Thyroid gland (tissue), 4 donors: ENCODE data around the gene PCDH8. TPM values are rescaled to one million over a fixed set of nuclear protein-coding genes. Genes with fewer than 3 reads are reported as not detected.
A peak's percentile ranks its signal among the peaks of the same experiment; 100 is the strongest.
"Not testable (repeated sequence)": the region's sequence is repeated elsewhere in the genome, so short reads cannot be mapped to it uniquely, and the experiment has no call there.

ENCODE experiments used
- DNase-seq, 2 donors: peaks; one replicate each; pipeline ENCODE4 v3.0.0-alpha.2; 2019
- H3K27ac ChIP-seq, 3 donors: fragments of 200-600 bp; sonication (generic); 1 replicate in 2 of 3; 2 replicates in 1 of 3; pipeline ENCODE4 v1.5.1; 2016 to 2019; ENCODE audit warnings: mild to moderate bottlenecking in 1 of 3, moderate library complexity in 1 of 3
- H3K27me3 ChIP-seq: fragments of 200-600 bp; sonication (generic); one replicate; pipeline ENCODE4 v1.5.1; 2019
- H3K36me3 ChIP-seq, 2 donors: fragments of 200-600 bp; sonication (generic); one replicate each; pipeline ENCODE4 v1.5.1; 2016 to 2019
- H3K4me1 ChIP-seq, 2 donors: fragments of 200-600 bp; sonication (generic); one replicate each; pipeline ENCODE4 v1.5.1; 2017 to 2019
- H3K4me3 ChIP-seq, 3 donors: fragments of 200-600 bp; sonication (generic); replicated peaks in 1 of 3; 1 replicate in 2 of 3; 2 replicates in 1 of 3; pipeline ENCODE4 v1.5.1; 2016; ENCODE audit warnings: mild to moderate bottlenecking in 1 of 3
- H3K9me3 ChIP-seq: fragments of 200-600 bp; sonication (generic); one replicate; pipeline ENCODE4 v1.5.1; 2017
- CTCF ChIP-seq, 6 experiments: fragments of 200-600 bp in 3 of 6; fragments of 450-650 bp in 3 of 6; sonication (generic) in 3 of 6; IDR thresholded peaks; one replicate each; pipeline ENCODE4 v1.5.1; 2016 to 2019; ENCODE audit warnings: antibody characterized with exemption in 6 of 6, mild to moderate bottlenecking in 2 of 6, inconsistent platforms in 1 of 6, moderate library complexity in 1 of 6
- POLR2A ChIP-seq, 2 donors: fragments of 450-650 bp; IDR thresholded peaks; one replicate each; pipeline ENCODE4 v1.6.1; 2017; ENCODE audit warnings: antibody characterized with exemption in 2 of 2, mild to moderate bottlenecking in 2 of 2, moderate library complexity in 1 of 2
- WGBS, 2 donors: methylation state at CpG; one replicate each; pipeline ENCODE4 v1.1.5; 2017; 5-methylcytosine and 5-hydroxymethylcytosine counted together
- intact Hi-C: fragments of 100-400 bp; cut with DNase I; formaldehyde crosslinking; loops from one replicate; pipeline ENCODE4 v1.15.1; 2023
- total RNA-seq, 4 donors: library from RNA; depleted of rRNA; stranded (reverse); fragments of >200 nt; gene quantifications; one replicate each; pipeline ENCODE4 v1.2.3, GENCODE V29; 2016

PCDH8 gene
- total RNA-seq, 4 donors from 2014 or later = 2.1 TPM; not detected in 2

- Histone ChIP-seq H3K36me3 (no peaks in the 10 kb centered on the region), H3K27ac (no peak overlapping the region), H3K4me3 (no peak overlapping the region), H3K4me1 (no peaks in the 10 kb centered on the region), H3K27me3 (no peaks in the 10 kb centered on the region), H3K9me3 (no peaks in the 10 kb centered on the region)
- intact Hi-C loops = no loop called here
- DNase-seq = no peak
- WGBS, 2 donors = 64 to 84% methylated on average over 2 of the region's 2 CpGs
- no peak for TF ChIP-seq CTCF (IDR thresholded peaks at IDR 0.05)
- TF ChIP-seq POLR2A (IDR thresholded peaks at IDR 0.05) = no peak
Measured at GRCh38 chr13:52835071-52835839, 13.2 kb downstream of the PCDH8 start.

- no peak for TF ChIP-seq CTCF (IDR thresholded peaks at IDR 0.05)
- no peak for TF ChIP-seq POLR2A (IDR thresholded peaks at IDR 0.05)
- Histone ChIP-seq H3K27ac (no peak overlapping the region), H3K9me3 (no peaks in the 10 kb centered on the region), H3K36me3 (no peaks in the 10 kb centered on the region), H3K27me3 (no peaks in the 10 kb centered on the region), H3K4me3 (no peak overlapping the region), H3K4me1 (no peaks in the 10 kb centered on the region)
- intact Hi-C loops = no loop called here
- DNase-seq = no peak
- WGBS, 2 donors = 63 to 70% methylated on average over 7 of the region's 7 CpGs
Measured at GRCh38 chr13:52833296-52833875, 15.1 kb downstream of the PCDH8 start.

- H3K4me1 ChIP-seq = peaks cover 0 to 8% of the 10 kb centered on the region in 2 donors
- TF ChIP-seq POLR2A (IDR thresholded peaks at IDR 0.05) (no peak), CTCF (IDR thresholded peaks at IDR 0.05) (no peak)
- DNase-seq = no peak
- no peak overlapping the region for H3K27ac ChIP-seq
- H3K27me3 ChIP-seq = no peaks in the 10 kb centered on the region
- no peaks in the 10 kb centered on the region for H3K9me3 ChIP-seq
- no peaks in the 10 kb centered on the region for H3K36me3 ChIP-seq
- 62 to 77% methylated on average over 5 of the region's 5 CpGs for WGBS, 2 donors
- intact Hi-C loops = no loop called here
- H3K4me3 ChIP-seq = no peak overlapping the region
Measured at GRCh38 chr13:52832313-52832712, 16.1 kb downstream of the PCDH8 start.

GRCh38 chr13:52830946-52831345 is 17.5 kb downstream of the PCDH8 start:
- H3K27ac ChIP-seq = no peak overlapping the region
- no peaks in the 10 kb centered on the region for H3K27me3 ChIP-seq
- intact Hi-C loops = no loop called here
- H3K36me3 ChIP-seq = no peaks in the 10 kb centered on the region
- WGBS, 2 donors = 92 to 93% methylated on average over 2 of the region's 2 CpGs
- no peak for DNase-seq
- H3K9me3 ChIP-seq = no peaks in the 10 kb centered on the region
- TF ChIP-seq POLR2A (IDR thresholded peaks at IDR 0.05) = no peak
- no peak for TF ChIP-seq CTCF (IDR thresholded peaks at IDR 0.05)
- H3K4me3 ChIP-seq = no peak overlapping the region
- peaks cover 0 to 9% of the 10 kb centered on the region in 2 donors for H3K4me1 ChIP-seq

DNA sequence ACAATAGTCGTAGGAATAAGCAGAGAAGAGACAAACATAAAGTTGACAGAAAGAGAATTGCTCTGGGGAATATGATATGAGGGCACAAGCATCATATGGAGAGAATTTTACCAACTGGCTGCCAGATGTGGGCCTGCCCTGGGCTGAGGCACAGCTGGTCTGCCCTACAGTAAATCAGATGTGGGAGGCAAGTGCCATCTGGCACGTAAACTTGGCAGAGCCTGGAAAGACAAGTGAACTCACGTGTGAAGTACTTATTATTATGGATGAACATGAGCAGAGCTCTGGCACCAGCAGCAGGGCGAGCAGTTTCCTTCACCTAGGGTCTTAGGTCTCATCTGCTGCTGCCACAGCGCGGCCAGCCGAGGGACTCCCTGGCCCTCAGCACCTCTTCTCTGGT is 20.6 kb downstream of the PCDH8 start:
- no peak overlapping the region for H3K4me3 ChIP-seq
- H3K27ac ChIP-seq = no peak overlapping the region
- H3K27me3 ChIP-seq = no peaks in the 10 kb centered on the region
- intact Hi-C loops = no loop called here
- no peaks in the 10 kb centered on the region for H3K36me3 ChIP-seq
- TF ChIP-seq CTCF (IDR thresholded peaks at IDR 0.05) (no peak), POLR2A (IDR thresholded peaks at IDR 0.05) (no peak)
- peak in 1 of 2 donors; percentile 23 for DNase-seq
- 59 to 72% methylated on average over 7 of the region's 7 CpGs for WGBS, 2 donors
- no peaks in the 10 kb centered on the region for H3K9me3 ChIP-seq
- peaks cover 0 to 9% of the 10 kb centered on the region in 2 donors for H3K4me1 ChIP-seq

- H3K9me3 ChIP-seq, H3K36me3 ChIP-seq, H3K27me3 ChIP-seq, intact Hi-C loops: not testable (repeated sequence)
- WGBS, 2 donors = 78 to 89% methylated on average over 7 to 12 of the region's 29 CpGs
- DNase-seq = peak; percentile 8 to 13
- Histone ChIP-seq H3K4me3 (peak overlapping the region in 1 of 3 donors; percentile 9), H3K4me1 (peaks cover 14 to 35% of the 10 kb centered on the region in 2 donors), H3K27ac (peak overlapping the region in 2 of 3 donors; percentile 53 to 80)
Measured at GRCh38 chr13:52817886-52818285, 30.6 kb downstream of the PCDH8 start.
